NCI-H2196 (cell line): Measurements from ENCODE around the gene NCSTN.
"Not testable (repeated sequence)": the region's sequence is repeated elsewhere in the genome, so short reads cannot be mapped to it uniquely, and the experiment has no call there.

ENCODE experiments used
- DNase-seq: peaks from one replicate; lab custom pipeline; 2025; ENCODE audit not compliant: unreplicated experiment; lab: John Stamatoyannopoulos, UW

NCSTN gene

DNA sequence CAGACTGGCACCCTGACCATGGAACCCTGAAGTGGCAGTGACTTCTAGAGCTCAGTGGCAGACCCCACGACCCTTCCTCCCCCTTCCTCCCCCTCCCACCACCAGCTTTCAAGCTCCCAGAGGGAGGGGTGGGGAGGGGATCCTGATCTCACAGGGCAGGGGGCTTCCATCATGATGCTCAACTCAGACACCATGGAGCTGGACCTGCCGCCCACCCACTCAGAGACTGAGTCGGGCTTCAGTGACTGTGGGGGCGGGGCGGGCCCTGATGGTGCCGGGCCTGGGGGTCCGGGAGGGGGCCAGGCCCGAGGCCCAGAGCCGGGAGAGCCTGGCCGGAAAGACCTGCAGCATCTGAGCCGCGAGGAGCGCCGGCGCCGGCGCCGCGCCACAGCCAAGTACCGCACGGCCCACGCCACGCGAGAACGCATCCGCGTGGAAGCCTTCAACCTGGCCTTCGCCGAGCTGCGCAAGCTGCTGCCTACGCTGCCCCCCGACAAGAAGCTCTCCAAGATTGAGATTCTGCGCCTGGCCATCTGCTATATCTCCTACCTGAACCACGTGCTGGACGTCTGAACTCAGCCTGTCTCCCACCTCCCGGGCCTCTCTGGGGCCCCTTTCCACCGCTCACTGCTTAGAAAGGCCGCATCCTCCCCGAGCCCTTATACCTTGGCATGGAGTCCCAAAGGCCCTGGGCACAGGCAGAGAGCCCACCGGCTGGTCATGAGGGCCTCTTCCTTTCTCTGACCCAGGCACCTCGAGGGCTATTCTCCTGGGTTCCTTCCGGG, 27.6 kb downstream of the NCSTN start:
- no peak for DNase-seq

DNA sequence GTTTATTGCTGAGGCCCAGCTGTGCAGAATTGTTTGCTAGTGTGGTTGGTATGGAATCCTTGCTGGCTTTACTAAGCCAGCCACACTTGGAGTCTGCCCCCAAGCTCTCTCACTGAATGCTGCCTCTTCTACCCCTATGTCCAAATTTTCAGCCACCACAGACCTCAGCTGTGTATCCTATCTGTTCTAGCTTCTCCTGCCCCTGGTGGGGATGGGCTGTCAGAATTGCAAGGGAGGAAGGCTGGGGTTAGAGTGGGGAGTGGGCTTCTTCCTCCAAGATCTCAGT, 28.1 kb downstream of the NCSTN start:
- DNase-seq: no peak

DNA sequence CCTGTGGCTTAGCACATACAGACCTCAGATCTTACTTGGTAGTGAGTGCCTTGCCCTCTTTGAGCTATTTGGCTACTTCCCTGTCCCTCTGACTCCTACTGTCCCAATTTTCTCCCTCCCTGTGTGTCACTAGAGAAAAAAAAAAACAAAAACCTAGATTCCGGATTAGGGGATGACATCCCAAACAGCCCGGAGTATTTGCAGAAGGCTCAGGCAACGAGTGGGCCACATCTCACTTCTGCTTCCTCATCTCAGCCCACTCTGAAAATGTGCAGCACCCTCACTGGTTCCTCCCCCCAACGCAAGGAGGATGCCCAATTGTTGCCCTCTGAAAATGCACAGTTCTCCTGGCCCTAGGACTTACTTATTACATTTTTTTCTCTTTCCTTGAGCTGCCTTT, 28.6 kb downstream of the NCSTN start:
- no peak for DNase-seq

DNA sequence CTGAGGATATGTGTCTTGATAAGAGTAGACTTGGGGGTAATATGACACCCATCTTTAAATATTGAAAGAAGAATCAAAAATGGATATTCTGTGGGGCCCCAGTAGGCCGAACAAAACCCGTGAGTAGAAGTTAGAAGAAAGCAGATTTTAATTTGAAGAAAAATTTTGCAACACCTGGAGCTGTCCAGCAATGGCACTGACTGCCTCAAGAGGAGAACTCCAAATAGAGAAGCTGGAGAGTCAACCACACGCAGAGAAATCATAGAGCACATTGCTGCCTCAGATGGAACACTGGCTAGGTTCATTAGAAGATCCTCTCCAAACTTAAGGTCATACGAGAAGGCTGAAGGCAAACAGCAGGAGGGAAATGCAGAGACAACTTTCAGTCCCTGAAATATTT, 30.5 kb downstream of the NCSTN start:
- no peak for DNase-seq

DNA sequence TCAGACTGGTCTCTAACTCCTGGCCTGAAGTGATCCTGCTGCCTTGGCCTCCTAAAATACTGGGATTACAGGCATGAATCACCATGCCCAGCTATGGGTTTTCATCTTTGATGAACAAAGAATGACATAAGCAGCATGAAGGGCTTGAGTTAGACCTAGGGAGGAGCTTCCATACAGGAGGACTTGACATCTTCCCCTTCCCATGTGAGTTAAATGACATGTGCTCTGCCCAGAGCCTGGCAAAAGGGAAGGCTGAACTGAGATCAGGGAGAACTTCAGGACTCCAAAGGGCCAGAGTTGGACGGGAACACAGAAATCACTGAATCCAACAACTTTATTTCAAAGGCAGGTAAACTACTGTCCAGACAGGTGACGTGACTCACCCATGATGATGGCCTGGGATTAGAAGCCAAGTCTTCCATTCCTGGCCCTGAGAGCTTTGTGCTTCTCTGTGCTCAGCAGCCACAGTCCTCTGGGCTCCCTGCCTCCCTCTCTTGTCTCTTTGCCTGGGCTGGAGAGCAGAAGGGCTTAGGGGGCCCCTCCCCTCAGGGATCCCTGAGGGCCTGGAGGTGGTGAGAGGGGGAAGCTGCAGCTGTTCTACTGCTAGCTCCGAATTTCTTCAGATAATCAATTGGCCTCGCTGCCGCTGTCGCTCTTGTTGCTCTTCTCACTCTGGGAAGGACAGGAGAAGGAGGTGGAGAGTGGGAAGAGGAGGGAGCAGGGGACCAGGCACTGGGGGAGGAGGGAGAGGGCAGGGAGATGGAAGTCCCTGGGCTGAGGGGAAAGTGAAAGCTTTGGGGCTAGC, 31.3 kb downstream of the NCSTN start:
- no peak for DNase-seq

DNA sequence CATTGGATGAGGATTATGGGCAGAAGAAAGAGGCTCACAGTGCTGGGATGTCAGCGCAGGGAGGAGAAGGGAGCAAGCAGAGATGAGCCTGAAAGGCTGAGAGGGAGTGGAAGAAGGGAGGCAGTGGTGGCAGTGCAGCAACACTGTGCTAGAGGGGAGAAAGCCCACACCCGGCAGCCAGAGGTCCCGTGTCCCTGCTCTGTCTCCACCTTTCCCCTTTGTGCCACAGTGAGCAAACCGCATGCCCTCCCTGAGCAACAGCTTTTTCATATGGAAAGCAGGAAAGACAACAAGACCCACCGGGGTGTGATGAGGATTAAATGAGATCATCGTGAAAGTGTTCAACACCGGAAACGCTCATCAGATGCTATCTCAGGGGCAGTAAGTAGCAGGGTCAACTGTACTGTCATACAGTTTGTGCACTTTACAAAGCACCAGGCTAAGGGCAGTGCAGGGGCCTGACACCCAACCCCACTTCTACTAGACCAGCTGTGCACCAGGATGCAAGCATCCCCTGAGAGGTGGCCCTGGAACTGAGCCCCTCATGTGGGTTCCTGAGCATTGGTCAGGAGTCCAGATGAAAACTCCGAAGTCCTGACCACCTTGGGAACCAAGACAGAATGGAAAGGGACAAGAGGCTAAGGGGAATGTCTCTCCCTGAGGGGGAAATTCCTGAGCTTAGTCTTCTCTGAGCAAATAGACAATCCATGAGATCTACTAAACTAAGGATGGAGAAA, 32.8 kb downstream of the NCSTN start:
- DNase-seq: no peak

DNA sequence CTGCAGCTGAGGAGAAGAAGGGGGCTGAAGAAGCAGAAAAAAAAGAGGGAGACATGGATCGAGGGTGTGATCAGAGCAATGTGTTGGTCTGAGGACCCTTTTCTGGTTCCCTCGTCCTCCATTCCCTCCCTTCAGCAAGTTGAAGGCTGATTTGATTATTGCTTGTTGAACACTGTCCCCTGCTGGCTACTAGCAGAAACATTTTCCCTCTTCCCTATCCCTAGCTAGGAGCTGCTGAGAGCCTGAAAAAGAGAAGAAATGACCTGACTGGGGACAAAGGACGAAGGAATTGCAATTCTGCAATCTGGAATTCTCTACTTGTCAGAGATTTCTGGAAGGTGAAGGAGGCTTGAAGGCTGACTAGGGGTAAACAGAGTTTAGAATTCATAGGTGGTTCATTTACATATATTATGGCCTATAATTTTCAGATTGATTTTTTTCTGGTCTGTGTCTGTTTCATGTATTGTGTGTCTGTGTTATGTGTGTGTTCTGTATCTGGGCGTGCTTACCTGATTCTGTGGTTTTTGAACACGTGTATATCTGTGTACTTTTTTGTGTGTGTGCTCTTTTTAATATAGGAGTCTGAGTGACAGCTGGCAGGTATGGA, 33.4 kb downstream of the NCSTN start:
- DNase-seq: peak; percentile 54

DNA sequence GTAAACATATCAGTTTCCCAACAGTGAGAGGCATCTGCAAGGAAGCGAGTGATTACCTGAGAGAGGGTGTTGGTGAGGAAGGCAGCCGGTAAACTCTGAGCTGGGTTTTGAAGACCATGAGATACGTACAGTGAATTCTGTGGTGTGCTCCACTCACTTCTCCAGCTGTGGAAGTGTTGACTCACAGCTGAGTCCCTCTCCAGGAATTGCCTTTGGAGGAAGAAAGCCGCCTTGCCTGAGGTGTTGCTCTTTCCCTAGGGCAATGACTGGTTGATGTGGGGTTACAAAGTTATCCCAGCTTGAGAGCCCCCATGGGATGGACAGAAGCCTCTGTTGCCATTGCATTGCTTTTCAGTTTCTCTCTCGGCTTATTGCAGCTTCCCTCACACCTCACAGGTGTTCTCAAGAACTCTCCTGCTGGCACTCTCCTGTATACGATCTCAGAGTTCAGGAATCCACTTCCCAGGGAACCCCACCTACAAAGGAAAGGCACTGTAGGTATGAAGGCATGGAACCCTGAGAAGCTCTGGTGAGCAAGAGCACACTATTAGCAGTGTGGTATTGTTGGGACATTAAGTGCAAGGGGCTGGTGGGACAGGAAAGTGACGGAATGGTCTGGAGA, 34.5 kb downstream of the NCSTN start:
- no peak for DNase-seq

DNA sequence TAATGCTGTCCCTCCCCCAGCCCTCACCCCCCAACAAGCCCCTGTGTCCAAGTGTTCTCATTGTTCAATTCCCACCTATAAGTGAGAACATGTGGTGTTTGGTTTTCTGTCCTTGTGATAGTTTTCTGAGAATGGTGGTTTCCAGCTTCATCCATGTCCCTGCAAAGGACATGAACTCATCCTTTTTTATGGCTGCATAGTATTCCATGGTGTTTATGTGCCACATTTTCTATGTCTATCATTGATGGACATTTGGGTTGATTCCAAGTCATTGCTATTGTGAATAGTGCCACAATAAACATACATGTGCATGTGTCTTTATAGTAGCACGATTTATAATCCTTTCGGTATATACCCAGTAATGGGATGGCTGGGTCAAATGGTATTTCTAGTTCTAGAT, 41.6 kb downstream of the NCSTN start:
- not testable (repeated sequence) for DNase-seq

DNA sequence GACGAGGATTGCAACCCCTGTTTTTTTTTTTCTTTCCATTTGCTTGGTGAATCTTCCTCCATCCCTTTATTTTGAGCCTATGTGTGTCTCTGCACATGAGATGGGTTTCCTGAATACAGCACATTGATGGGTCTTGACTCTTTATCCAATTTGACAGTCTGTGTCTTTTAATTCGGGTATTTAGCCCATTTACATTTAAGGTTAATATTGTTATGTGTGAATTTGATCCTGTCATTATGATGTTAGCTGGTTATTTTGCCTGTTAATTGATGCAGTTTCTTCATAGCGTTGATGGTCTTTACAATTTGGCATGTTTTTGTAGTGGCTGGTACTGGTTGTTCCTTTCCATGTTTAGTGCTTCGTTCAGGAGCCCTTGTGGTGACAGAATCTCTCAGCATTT, 45.2 kb downstream of the NCSTN start:
- not testable (repeated sequence) for DNase-seq

DNA sequence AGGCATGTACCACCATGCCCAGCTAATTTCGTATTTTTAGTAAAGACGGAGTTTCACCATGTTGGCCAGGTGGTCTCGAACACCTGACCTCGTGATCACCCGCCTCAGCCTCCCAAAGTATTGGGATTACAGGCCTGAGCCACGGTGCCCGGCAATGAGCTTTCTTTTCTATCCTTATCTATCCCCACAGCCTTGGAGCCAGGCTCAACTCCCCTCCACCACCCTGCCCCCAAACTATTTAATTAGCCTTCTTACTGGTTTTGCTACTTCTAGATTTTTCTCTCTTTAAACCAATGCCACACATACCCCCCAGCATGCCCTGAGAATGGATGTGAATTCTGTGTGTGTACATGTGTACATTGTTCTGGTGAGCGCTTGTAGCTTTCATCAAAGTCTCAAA, 51.5 kb downstream of the NCSTN start:
- no peak for DNase-seq

DNA sequence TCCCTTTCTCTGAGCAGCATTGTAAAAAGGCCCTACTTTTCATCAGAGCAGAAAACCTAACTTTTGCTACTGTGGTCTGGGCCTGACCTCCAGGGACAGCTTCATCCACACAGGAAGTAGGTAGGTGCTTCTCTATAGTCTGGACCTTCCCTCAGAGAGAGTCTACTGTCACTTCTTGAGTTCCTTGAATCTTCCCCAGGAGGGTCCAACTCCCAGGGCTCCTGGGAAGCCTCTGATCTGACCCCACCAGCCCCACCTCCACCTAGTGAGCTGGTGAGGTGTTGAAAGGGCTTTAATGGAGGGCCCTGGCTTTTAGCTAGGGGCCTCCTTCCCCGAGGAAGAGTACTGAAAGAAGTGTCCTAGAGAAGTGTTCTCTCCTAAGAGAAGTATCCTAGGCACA, 54.5 kb downstream of the NCSTN start:
- DNase-seq: no peak

DNA sequence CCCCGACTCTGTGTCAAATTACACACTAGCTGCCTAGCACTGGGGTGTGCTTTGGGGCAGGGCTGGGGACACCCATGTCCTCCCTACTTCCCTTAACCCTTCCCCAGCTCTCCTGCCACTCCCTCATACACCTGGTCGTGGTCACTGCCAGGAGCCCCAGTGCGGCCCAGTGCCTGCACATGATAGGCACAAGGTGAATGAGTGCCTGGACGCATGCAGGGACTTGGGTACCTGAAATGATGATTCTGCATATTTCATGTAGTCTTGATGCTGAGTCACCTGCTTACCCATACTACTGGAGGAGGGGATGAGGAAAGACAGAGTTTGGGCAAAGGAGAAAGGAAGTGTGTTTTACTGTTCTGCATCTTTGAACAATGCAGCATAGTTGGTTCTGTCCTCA, 55.6 kb downstream of the NCSTN start:
- no peak for DNase-seq

DNA sequence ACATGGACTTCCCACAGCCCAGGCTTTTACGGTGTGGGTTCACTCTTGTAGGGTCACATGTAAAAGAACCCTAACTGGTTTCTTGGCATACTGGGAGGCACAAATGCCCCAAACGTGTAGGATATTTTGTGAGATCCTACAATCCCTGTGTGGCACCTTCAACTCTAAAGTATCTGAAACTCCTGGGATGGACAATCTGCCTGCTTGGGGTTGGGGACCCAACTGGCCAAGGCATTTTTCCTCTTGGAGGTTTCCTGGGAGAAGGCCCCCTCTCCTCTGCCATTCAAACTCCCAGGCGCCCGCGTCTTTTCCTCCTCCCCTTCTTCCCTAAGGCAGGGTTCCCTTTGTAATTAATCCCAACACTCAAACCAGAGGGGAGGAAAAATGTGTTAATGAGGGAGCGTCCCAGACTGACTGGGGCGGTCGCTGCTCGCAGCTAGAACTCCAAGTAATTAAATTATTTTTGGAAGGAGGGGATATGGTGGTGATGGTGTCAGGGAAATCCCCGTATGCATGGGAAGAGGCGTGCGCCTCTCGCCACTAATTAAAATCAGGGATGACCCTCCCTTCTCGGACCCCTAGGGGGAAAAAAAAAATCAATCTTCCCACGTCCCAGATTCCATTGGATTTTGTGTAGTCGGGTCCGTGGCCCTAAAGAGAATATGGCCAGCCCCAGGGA, 56.5 kb downstream of the NCSTN start:
- DNase-seq: no peak

DNA sequence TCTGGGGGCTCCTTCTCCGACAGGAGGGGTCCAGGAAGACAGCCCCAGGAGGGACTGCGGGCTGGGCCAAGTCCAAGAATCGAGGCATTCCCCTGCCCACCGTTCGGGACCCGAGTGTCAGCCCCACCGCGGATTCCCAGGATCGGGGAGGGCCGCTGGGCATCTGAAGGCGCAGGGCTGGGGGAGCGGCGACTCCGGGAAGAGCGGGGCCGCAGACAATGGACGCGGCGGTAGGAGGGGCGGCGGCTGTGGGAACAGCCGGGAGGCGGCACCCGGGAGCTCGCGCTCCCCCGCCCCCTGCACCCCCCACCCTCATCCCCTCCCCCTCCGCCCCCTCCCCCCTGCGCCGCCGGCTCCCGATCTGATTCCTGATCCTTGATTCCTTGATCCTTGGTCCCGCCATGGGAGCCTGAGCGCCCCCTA, 57.1 kb downstream of the NCSTN start, which contains the start of gene VANGL2:
VANGL2 (plus strand) TSS at position 342 of the 423 bp plus-strand sequence. CDS start 15,274 bp downstream, outside the sequence.
- DNase-seq: peak; percentile 23

DNA sequence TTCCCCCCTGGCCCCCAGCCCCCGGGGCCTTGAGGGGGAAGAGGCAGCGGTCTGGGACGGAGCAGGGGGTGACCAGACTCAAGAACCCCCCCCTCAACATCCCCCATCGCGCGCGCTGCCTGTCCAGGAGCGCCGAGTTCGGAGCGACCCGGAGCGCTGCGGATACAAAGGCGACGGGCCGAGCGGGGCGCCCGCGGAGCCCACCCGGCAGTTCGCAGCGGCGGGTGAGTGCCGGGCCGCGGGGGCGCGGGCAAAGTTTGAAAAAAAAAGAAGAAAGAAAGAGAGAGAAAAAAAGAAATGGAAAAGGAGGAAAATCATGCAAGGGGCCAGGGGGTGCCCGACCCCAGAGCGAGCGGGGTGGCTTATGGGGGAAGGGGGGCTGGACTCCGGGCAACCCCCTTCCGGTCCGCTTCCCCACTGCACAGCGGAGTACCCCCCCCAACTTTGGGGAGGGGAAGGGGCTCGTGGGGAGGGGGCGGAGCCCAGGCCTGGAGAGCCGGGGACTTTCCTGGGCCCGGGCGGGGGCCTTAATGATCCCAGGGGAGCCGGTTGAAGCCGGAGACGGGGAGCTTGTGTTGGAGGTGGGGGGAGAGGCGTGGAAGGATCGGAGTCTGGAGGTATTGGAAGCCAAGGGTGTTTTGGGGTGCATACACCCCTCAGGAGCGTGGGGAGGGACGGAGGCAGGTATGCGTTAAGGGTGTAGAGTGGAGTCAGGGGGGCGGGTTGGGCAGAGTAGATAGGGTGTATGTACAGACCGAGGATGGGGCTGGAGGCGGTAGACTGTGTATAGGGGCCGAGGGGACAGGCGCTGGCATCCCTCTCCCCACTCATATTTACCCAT, 57.7 kb downstream of the NCSTN start:
- no peak for DNase-seq

DNA sequence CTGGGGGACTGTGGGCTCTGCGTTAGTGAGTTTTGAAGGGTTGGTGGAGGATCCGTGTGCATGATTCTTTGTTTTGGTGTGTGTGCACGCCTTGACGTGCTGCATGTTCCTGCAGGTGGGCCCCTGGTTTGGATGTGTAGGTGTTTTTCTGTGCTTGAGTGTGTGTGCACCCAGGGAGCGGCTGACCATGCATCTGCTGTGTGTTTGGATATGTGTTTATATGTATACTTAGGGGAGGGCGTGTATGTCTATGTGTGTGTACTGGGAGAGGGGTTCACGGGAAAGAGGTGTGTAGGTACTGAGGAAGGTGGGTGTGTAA, 58.3 kb downstream of the NCSTN start:
- no peak for DNase-seq

DNA sequence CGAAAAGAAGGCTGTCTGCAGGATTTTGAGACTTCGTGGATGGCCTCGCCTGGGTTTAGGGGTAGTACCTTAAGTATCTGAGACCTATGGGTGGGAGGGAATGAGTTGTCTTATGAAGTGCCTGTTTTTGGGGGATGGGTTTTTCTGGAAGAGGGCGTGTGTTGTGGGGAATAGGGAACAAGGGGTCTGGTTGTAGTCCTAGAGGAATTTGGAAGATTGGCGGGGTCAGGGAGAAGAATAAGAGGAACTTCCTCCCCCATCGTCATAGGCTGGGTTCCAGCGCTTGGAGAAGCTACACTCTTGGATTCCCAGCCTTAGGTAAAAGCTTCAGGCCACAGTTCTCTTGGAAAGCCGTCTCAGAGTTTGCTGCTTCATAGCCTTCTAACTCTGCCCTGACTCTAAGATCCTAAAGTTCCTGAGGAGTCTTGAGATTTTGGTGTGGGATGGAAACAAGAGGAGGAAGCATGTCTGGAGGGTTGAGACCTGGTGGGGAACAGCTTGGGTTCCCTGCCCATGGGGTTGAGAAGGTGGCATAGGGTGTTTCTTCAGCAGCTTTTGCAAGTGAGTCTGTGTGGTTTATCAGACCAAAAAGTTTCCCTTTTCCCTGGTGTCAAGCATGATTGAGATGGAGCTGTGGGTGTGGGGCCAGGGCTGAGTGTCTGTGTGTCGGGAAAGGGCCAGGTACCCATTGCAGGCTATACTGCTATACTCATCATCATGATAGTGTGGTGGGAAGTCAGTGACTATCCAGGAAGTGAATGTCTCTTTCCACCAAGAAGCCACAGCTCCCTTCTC, 59.0 kb downstream of the NCSTN start:
- DNase-seq: no peak

DNA sequence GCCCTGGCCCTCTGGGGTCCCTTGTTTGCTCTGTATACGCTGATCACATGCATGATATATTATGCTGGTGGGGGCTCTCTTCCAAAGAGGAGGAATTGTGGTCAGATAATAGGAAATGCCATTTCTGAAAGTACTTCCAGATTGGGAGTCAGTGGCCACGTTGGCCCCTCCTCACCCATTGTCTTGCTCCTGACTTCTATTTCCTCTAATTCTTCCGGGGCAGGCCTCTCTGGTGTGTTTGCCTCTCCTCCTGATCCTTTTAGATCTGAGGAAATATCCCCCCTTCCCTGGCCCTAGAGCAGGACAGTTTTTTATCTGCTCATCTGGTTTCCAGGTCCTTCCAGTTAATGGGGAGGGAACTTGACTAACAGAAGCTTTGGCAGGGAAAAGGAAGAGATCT, 60.1 kb downstream of the NCSTN start:
- no peak for DNase-seq
